NCI-H146 treated with DMSO at 0.1 percent for 48 hours (cell line): ENCODE data around the gene LACC1.

Experiments used
- DNase-seq: peaks from one replicate; lab custom pipeline; 2025; ENCODE audit not compliant: unreplicated experiment; lab: John Stamatoyannopoulos, UW

The LACC1 gene

GRCh38 chr13:43939086-43939485 is 59.4 kb downstream of the LACC1 start:
- DNase-seq, result no peak

DNA sequence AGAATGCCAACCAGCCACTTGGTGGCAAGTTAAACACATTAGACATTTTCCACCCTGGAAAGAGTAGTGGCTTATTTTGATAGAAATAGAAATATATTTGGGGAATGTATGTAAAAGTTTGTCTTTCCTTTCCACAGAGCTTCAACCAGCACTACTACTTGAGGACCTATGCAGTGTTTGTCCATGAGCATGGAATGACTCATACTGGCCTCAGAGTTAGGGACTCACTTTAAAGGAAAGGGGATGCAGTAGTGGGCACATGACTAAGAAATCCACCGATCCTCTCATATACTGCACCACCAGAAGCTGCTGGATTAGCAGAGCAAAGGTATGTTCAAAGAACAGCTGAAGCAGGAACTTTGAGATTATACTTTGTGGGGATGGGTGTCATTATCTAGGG is 62.6 kb downstream of the LACC1 start:
- no peak for DNase-seq
